Heart right ventricle (tissue), 16 donors: ENCODE results near the gene SNX6. TPM values are rescaled to one million over a fixed set of nuclear protein-coding genes. Genes with fewer than 3 reads are reported as not detected.
"Not testable (repeated sequence)": the region's sequence is repeated elsewhere in the genome, so short reads cannot be mapped to it uniquely, and the experiment has no call there.

Experiments used
- ATAC-seq, 8 donors: fragments of 200-7000 bp; cut with Tn5 transposase; one replicate each; pipeline ENCODE4 v1.9.1; 2020; ENCODE audit warnings: mild to moderate bottlenecking in 8 of 8, moderate library complexity in 8 of 8, moderate number of reproducible peaks in 1 of 8
- DNase-seq, 2 donors: peaks; one replicate each; pipeline ENCODE4 v3.0.0-alpha.2; 2020
- H3K27ac ChIP-seq, 10 donors: fragments of 200-600 bp; sonication (generic) in 2 of 10; one replicate each; pipeline versions ENCODE4 v1.5.0 to v1.8.0; 2020 to 2022; ENCODE audit warnings: mild to moderate bottlenecking in 3 of 10
- H3K27me3 ChIP-seq, 7 donors: fragments of 200-600 bp; one replicate each; pipeline ENCODE4 v1.8.0; 2021 to 2022; ENCODE audit warnings: mild to moderate bottlenecking in 2 of 7
- H3K36me3 ChIP-seq, 9 donors: fragments of 200-600 bp; sonication (generic) in 1 of 9; one replicate each; pipeline versions ENCODE4 v1.5.0 to v1.8.0; 2020 to 2022; ENCODE audit warnings: mild to moderate bottlenecking in 2 of 9
- H3K4me1 ChIP-seq, 9 donors: fragments of 200-600 bp; sonication (generic) in 1 of 9; one replicate each; pipeline versions ENCODE4 v1.5.0 to v1.8.0; 2020 to 2022; ENCODE audit warnings: mild to moderate bottlenecking in 4 of 9
- H3K4me3 ChIP-seq, 10 donors: fragments of 200-600 bp; sonication (generic) in 2 of 10; one replicate each; pipeline versions ENCODE4 v1.5.0 to v1.8.0; 2020 to 2022; ENCODE audit warnings: mild to moderate bottlenecking in 7 of 10, moderate library complexity in 2 of 10
- H3K9me3 ChIP-seq, 11 donors: fragments of 200-600 bp in 10 of 11; sonication (generic) in 2 of 11; one replicate each; pipeline versions ENCODE4 v1.5.0 to v1.8.0; 2013 to 2022; ENCODE audit warnings: mild to moderate bottlenecking in 2 of 11, control low read depth in 1 of 11, moderate library complexity in 1 of 11
- WGBS, 2 donors: extraction: QIAGEN DNeasy Blood & Tissue Kit; methylation state at CpG; one replicate each; pipeline ENCODE4 v1.1.7; 2013; ENCODE audit warnings: inconsistent platforms in 1 of 2; 5-methylcytosine and 5-hydroxymethylcytosine counted together
- intact Hi-C, 10 donors: fragments of 100-400 bp; cut with DNase I; formaldehyde crosslinking; loops; one replicate each; pipeline versions ENCODE4 v1.11.1 to v1.14.2; 2022
- polyA plus RNA-seq, 2 donors: library from polyadenylated mRNA; stranded (reverse); fragments of 200-250 nt; gene quantifications; one replicate each; pipeline ENCODE4 v1.2.3, GENCODE V29; 2013
- total RNA-seq, 10 donors: library from RNA; stranded (reverse); fragmentation: NEBNext Ultra II Directional in 3 of 10; extraction: Animal tissue kit (Norgen Biotek cat#: 25700) in 3 of 10; gene quantifications; one replicate each; pipeline versions ENCODE4 v1.2.1 to v1.2.4, GENCODE V29; 2021 to 2023
- TF ChIP-seq, protein P1 (sequence below), 9 donors: fragments of 200-600 bp; sonication (generic) in 2 of 9; IDR thresholded peaks; one replicate each; pipeline versions ENCODE4 v1.5.0 to v1.8.0; 2021 to 2022; ENCODE audit warnings: antibody characterized with exemption in 9 of 9, mild to moderate bottlenecking in 5 of 9, moderate library complexity in 1 of 9
- donor health status: Arrhythmogenic right ventricular cardiomyopathy.
- donor health status: ischemic (EF 13 %, LVEDD 7.1; RV severe dilation, severe dysfunction).
- donor health status: healthy with polysubstance abuse.
- donor health status: DM: no; HTN: yes; CAD: no.
- donor health status: DM: no; HTN: no; CAD: no.
- donor health status: ischemic (EF 25% LVEDD 6.9; RV normal size, moderate dysfunction).
- donor health status: ischemic (EF 25% LVEDD 5.7; RV mildly dilated, moderate dysfunction).
- donor health status: healthy.
- donor health status: DM: yes; HTN: yes; CAD: no.
- donor health status: Ischemic cardiomyopathy.
- donor health status: ischemic (EF 35%, LVEDD 5.7; RV mildly dilated, moderate dysfunction).
- donor health status: nonischemic (EF 11% LVEDD 7.7; RV severe dilation, severe dysfunction).
- donor health status: DM: yes; HTN: yes; CAD: no.
- donor health status: PGD.
- donor health status: ischemic (EF 29% LVEDD 5.4; RV normal size, mild dysfunction).
- donor health status: nonischemic (EF 23%, LVEDD 6.1; RV moderate dilation, normal function).

The SNX6 gene
- total and polyA plus RNA-seq, 12 donors = 17.3 to 89.8 (median 57.3) TPM

DNA sequence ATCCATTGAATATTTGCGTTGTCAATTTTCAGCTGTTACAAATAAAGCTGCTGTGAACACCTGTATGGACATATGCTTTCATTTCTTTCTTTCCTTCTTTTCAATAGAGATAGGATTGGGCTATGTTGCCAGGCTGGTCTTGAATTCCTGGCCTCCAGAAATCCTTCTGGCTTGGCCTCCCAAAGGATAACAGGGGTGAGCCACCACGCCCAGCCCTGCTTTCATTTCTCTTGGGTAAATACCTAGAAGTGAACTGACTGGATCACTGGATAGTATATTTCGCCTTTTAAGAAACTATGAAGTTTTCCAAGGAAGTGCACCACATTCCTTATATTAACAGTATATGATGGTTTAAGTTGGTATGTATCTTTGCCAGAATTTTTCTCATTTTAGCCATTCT is 58.2 kb downstream of the SNX6 start:
- no peak for DNase-seq
- peaks cover 0 to 100% (median 62%) of the 10 kb centered on the region in 9 donors for H3K36me3 ChIP-seq

DNA sequence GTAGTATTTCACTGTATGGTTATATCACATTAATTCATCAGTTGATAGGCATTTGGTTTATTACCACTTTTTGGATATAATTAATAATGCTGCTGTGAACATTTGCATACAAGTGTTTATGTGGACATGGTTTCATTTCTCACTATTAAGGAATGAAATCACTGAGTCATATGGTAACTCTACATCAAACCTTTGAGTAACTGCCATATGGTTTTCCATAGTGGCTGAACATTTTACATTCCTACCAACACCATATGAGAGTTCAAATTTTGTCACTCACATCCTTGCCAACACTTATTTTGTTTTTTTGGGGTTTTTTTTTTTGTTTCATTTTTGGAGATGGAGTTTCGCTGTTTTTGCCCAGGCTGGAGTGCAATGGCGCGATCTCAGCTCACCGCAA is 60.2 kb downstream of the SNX6 start:
- Histone ChIP-seq H3K4me3 (no peak overlapping the region), H3K4me1 (no peaks in the 10 kb centered on the region), H3K9me3 (no peaks in the 10 kb centered on the region), H3K27ac (no peak overlapping the region), H3K27me3 (no peaks in the 10 kb centered on the region), H3K36me3 (peaks cover 0 to 100% (median 64%) of the 10 kb centered on the region in 9 donors)
- WGBS, 2 donors = 97 to 98% methylated on average over 4 of the region's 4 CpGs
- DNase-seq = no peak
- intact Hi-C loops = no loop called here
- TF ChIP-seq, protein P1, sequence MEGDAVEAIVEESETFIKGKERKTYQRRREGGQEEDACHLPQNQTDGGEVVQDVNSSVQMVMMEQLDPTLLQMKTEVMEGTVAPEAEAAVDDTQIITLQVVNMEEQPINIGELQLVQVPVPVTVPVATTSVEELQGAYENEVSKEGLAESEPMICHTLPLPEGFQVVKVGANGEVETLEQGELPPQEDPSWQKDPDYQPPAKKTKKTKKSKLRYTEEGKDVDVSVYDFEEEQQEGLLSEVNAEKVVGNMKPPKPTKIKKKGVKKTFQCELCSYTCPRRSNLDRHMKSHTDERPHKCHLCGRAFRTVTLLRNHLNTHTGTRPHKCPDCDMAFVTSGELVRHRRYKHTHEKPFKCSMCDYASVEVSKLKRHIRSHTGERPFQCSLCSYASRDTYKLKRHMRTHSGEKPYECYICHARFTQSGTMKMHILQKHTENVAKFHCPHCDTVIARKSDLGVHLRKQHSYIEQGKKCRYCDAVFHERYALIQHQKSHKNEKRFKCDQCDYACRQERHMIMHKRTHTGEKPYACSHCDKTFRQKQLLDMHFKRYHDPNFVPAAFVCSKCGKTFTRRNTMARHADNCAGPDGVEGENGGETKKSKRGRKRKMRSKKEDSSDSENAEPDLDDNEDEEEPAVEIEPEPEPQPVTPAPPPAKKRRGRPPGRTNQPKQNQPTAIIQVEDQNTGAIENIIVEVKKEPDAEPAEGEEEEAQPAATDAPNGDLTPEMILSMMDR (IDR thresholded peaks at IDR 0.05) = no peak
- ATAC-seq = no peak

More for the DNA sequence above, 58.2 kb downstream of the SNX6 start:
- intact Hi-C loops = no loop called here
- no peaks in the 10 kb centered on the region for H3K27me3 ChIP-seq
- TF ChIP-seq, protein P1 (IDR thresholded peaks at IDR 0.05) = no peak
- 94 to 97% methylated on average over 3 of the region's 3 CpGs for WGBS, 2 donors
- no peaks in the 10 kb centered on the region for H3K9me3 ChIP-seq
- H3K27ac ChIP-seq = no peak overlapping the region
- no peak for ATAC-seq
- no peak overlapping the region for H3K4me3 ChIP-seq
- H3K4me1 ChIP-seq = no peaks in the 10 kb centered on the region

DNA sequence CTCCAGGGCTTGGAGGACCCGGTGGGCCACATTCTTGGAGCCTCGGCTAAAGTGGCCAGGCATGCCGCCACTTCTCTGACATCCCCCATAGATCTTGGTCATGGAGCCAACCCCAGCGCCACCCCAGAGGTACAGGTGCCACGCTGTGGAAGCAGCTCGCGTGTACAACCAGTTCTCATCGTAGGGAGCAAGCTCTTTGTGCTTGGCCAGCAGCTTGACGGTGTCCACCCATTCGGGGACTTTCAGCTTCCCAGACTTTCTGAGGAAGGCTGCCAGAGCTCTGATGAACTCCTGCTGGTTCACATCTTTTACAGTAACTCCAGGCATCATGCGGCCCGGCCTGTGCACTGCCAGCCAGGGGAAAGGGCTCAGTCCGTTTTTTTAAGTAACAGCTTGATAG is 61.1 kb downstream of the SNX6 start:
- 96 to 97% methylated on average over 13 of the region's 13 CpGs for WGBS, 2 donors
- no peak for DNase-seq
- peak in 3 of 8 donors; percentile 11 to 36 (median 17) for ATAC-seq
- no peaks in the 10 kb centered on the region for H3K9me3 ChIP-seq
- peaks cover 0 to 100% (median 62%) of the 10 kb centered on the region in 9 donors for H3K36me3 ChIP-seq
- no peaks in the 10 kb centered on the region for H3K4me1 ChIP-seq
- TF ChIP-seq, protein P1 (IDR thresholded peaks at IDR 0.05) = no peak
- no peak overlapping the region for H3K4me3 ChIP-seq
- H3K27me3 ChIP-seq = no peaks in the 10 kb centered on the region
- intact Hi-C loops = no loop called here
- H3K27ac ChIP-seq = no peak overlapping the region

DNA sequence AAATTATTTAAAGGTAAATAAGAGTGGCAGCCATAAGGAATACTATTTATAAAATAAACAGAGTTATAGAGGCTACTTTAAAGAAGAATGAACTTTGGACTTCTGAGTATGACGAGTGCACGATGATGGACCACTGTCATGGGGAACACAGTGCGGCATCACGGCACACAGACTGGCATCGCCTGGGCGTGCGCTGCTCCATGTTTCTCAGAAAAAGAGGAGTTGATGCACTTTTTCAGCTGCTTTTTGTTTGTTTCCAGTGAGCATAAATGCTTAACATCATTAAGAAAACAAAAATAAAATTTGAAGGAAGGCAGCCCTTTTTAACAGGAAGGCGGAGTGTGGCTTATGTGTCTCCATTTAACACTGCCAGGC is 67.2 kb downstream of the SNX6 start:
- TF ChIP-seq, protein P1 (IDR thresholded peaks at IDR 0.05) = no peak
- Histone ChIP-seq H3K4me1 (peaks cover 0 to 5% (median 0%) of the 10 kb centered on the region in 9 donors), H3K4me3 (no peak overlapping the region), H3K36me3 (peaks cover 0 to 57% (median 35%) of the 10 kb centered on the region in 9 donors), H3K9me3 (no peaks in the 10 kb centered on the region), H3K27me3 (no peaks in the 10 kb centered on the region), H3K27ac (no peak overlapping the region)
- no peak for ATAC-seq
- no peak for DNase-seq
- 96 to 97% methylated on average over 8 of the region's 8 CpGs for WGBS, 2 donors
- intact Hi-C loops = no loop called here

DNA sequence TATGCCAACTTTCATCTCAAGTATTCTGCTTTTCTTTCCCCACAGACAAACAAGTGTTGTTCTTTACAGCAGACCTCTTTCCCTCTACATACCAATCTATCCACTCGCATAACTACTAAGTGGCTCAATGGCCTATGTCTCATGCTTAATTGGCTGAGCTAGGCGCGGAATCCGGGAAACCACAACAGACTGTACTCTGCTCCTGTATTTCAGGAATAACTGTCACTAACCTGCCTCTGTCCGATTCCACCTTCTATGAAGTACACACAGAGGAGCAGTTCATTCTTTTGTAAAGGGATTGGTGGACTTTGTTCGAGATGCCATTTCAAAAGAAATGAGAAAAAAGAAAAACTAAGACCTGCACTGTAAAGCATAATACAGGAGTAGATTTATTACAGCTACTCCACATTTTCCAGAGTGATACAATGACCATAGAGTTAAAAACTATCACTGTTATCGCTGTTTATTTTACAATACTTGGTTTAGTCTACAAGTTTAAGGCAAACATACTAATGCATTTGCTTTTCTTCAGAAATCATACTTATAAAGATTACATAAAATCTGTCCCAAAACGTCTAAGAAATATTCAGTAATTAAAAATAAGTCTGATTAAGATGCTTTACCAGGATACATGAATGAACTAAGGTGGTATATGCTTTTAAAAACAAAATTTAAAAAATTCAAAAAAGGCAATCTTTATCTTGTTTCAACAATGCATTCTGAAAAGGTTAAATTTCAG is 67.7 kb downstream of the SNX6 start:
- peaks cover 0 to 52% (median 33%) of the 10 kb centered on the region in 9 donors for H3K36me3 ChIP-seq
- H3K9me3 ChIP-seq, H3K4me1 ChIP-seq, intact Hi-C loops, H3K27me3 ChIP-seq, DNase-seq, H3K4me3 ChIP-seq: not testable (repeated sequence)
- 75 to 92% methylated on average over 7 of the region's 8 CpGs for WGBS, 2 donors
- H3K27ac ChIP-seq = peak overlapping the region in 1 of 10 donors; percentile 52
- peak in 6 of 8 donors; percentile 15 to 75 (median 33) for ATAC-seq

DNA sequence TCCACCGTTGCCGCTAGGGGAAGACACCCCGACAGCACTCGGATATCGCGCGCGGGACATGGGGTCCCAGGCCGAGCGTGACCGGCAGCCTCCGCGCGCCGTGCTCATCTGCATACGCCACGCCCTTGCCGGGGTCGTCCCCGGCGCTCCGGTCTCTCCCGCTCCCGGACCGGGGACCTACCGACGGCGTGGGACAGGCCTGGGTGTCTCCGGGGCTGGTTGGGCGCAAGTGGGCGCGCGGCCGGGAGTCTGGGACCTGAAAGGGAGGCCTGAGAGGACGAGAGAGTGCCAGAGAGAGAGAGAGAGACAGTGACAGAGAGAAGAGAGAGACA is 73.5 kb downstream of the SNX6 start:
- DNase-seq, H3K27me3 ChIP-seq, H3K4me1 ChIP-seq, H3K4me3 ChIP-seq, H3K36me3 ChIP-seq, intact Hi-C loops, H3K9me3 ChIP-seq, H3K27ac ChIP-seq: not testable (repeated sequence)
- peak; percentile 93 to 96 (median 95) for ATAC-seq
- no CpG with 5 or more reads among the region's 35 CpGs for WGBS, 2 donors

DNA sequence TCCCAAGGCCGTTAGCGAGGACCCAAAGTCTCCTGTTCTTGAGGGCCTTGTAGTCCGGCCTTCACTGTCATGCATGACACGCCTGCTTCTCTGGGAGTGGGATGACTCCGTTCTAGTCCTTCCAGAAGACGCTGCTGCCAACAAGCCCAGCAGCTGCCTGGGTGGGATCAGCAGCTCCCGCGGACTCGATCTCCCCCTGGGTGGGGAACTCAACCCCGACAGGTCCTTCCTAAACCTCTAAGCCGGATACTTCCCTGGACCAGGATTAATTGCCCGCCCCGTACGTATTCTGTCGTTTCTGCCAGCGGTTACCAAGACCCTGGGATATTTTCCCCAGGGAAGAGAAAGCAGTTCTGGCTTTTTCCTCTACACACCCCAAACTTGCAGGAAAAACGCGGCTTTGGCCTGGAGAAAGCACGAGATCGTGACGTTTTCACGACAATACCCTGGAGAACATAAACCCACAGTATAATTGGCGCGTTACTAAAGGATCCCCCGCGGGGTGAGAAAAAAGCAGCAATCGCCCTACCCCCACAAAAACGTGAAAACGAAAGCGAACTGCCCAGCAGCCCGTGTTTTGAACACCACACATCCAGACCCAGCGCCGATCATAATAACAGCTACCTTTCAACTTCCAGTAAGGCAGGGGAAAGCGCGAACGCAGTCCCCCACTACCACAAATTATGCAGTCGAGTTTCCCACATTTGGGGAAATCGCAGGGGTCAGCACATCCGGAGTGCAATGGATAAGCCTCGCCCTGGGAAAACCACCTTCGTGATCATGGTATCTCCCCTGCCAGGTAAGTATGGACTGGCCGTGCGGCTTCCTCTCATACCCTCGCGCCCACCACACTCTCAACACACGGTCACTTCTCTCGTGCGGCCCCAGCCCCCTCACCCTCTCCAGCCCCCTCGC is 74.1 kb downstream of the SNX6 start:
- H3K9me3 ChIP-seq, H3K27me3 ChIP-seq, intact Hi-C loops, H3K36me3 ChIP-seq, H3K27ac ChIP-seq, DNase-seq, H3K4me3 ChIP-seq, H3K4me1 ChIP-seq: not testable (repeated sequence)
- ATAC-seq = peak; percentile 81 to 93 (median 86)
- WGBS, 2 donors = no CpG with 5 or more reads among the region's 49 CpGs
